Endothelial cell of umbilical vein (primary cell): ENCODE results near the gene ULK4. TPM values are rescaled to one million over a fixed set of nuclear protein-coding genes. Genes with fewer than 3 reads are reported as not detected.

Experiments used
- BruUV-seq: library from RNA; stranded (reverse); fragments of 400-500 nt; replicated peaks from 2 replicates; lab custom pipeline; 2021; lab: Mats Ljungman, UMichigan
- CTCF ChIA-PET: fragments of 300-600, 350-600 bp; sonication (Branson Sonifier 250); formaldehyde crosslinking; loops from one replicate; lab custom pipeline; 2021; ENCODE audit warnings: antibody characterized with exemption, inconsistent platforms; lab: Charles Lee
- POLR2A ChIA-PET: fragments of 300-600, 350-600 bp; sonication (Branson Sonifier 250); formaldehyde crosslinking; loops from one replicate; lab custom pipeline; 2021; ENCODE audit warnings: antibody characterized with exemption, inconsistent platforms; lab: Charles Lee
- DNase-seq: peaks from one replicate; pipeline ENCODE4 v3.0.0-alpha.2; 2011; ENCODE audit warnings: low read depth, low spot score
- FAIRE-seq: peaks from 2 replicates; lab custom pipeline; 2011; peaks lifted over from hg19 to GRCh38; lab: Jason Lieb, UNC
- H2AFZ ChIP-seq: 2 replicates; pipeline ENCODE4 v1.6.0; 2012; ENCODE audit warnings: low read depth, low read length, control low read depth, inconsistent platforms
- H3K27ac ChIP-seq: 2 replicates; pipeline ENCODE4 v1.5.1; 2011; ENCODE audit warnings: low read depth, mild to moderate bottlenecking, control low read depth, low read length, moderate library complexity; ENCODE audit not compliant: insufficient read depth
- H3K27me3 ChIP-seq, 2 experiments: 2 replicates each; pipeline versions ENCODE4 v1.6.0 to v1.6.1; 2011; ENCODE audit warnings: low read length in 2 of 2, mixed read lengths in 1 of 2; ENCODE audit not compliant: control insufficient read depth in 2 of 2, insufficient read depth in 2 of 2
- H3K36me3 ChIP-seq, 2 experiments: 2 replicates in 1 of 2; 3 replicates in 1 of 2; pipeline ENCODE4 v1.5.1; 2011; ENCODE audit warnings: low read length in 2 of 2, mild to moderate bottlenecking in 1 of 2, moderate library complexity in 1 of 2; ENCODE audit not compliant: control insufficient read depth in 2 of 2, insufficient read depth in 2 of 2; ENCODE audit errors: extremely low read depth in 1 of 2
- H3K4me1 ChIP-seq: 3 replicates; pipeline ENCODE4 v1.5.1; 2011; ENCODE audit warnings: mild to moderate bottlenecking, low read length; ENCODE audit not compliant: control insufficient read depth, insufficient read depth; ENCODE audit errors: extremely low read depth
- H3K4me2 ChIP-seq: 2 replicates; pipeline ENCODE4 v1.6.1; 2011; ENCODE audit warnings: low read length, control low read depth, mixed read lengths; ENCODE audit not compliant: insufficient read depth
- H3K4me3 ChIP-seq, 3 experiments: fragments of 200-600 bp in 1 of 3; sonication (generic), shearing (Covaris generic) in 1 of 3; replicated peaks in 1 of 3; 2 replicates each; pipeline ENCODE4 v1.5.1; 2011 to 2016; ENCODE audit warnings: control low read depth in 3 of 3, low read length in 3 of 3, mild to moderate bottlenecking in 2 of 3, inconsistent platforms in 1 of 3, low read depth in 1 of 3, moderate library complexity in 1 of 3; ENCODE audit not compliant: insufficient read depth in 1 of 3
- H3K79me2 ChIP-seq: 2 replicates; pipeline ENCODE4 v1.6.0; 2012; ENCODE audit warnings: low read length, inconsistent platforms; ENCODE audit not compliant: control insufficient read depth, insufficient read depth
- H3K9ac ChIP-seq: replicated peaks from 2 replicates; pipeline ENCODE3; 2011; ENCODE audit warnings: low read length, control low read depth; ENCODE audit not compliant: insufficient read depth; ENCODE audit errors: extremely low read depth
- H3K9me1 ChIP-seq: replicated peaks from 3 replicates; pipeline ENCODE4 v1.6.0; 2011; ENCODE audit warnings: mild to moderate bottlenecking, low read length; ENCODE audit not compliant: control insufficient read depth, insufficient read depth; ENCODE audit errors: extremely low read depth
- H3K9me3 ChIP-seq: replicated peaks from 2 replicates; pipeline ENCODE4 v1.5.1; 2012; ENCODE audit warnings: low read length, inconsistent platforms; ENCODE audit not compliant: control insufficient read depth, insufficient read depth
- H4K20me1 ChIP-seq: replicated peaks from 2 replicates; pipeline ENCODE3; 2011; ENCODE audit warnings: mild to moderate bottlenecking, low read length; ENCODE audit not compliant: control insufficient read depth, insufficient read depth; ENCODE audit errors: extremely low read depth
- EZH2 ChIP-seq: IDR thresholded peaks from 2 replicates; pipeline ENCODE4 v1.6.1; 2012; ENCODE audit warnings: borderline replicate concordance, low read depth, mild to moderate bottlenecking, moderate library complexity, low read length, inconsistent platforms; ENCODE audit not compliant: severe bottlenecking
- FOS ChIP-seq: IDR thresholded peaks from 2 replicates; pipeline ENCODE4 v1.6.1; 2011; ENCODE audit warnings: mild to moderate bottlenecking, low read length, moderate library complexity, borderline replicate concordance; ENCODE audit not compliant: insufficient read depth
- GATA2 ChIP-seq: IDR thresholded peaks from 2 replicates; pipeline ENCODE4 v1.7.0; 2011; ENCODE audit warnings: low read depth, mild to moderate bottlenecking, moderate library complexity, mixed read lengths, low read length; ENCODE audit not compliant: insufficient read length, insufficient read depth
- JUN ChIP-seq: IDR thresholded peaks from 2 replicates; pipeline ENCODE4 v1.6.1; 2011; ENCODE audit warnings: borderline replicate concordance, low read depth; ENCODE audit not compliant: insufficient read length, insufficient read depth
- MYC ChIP-seq: IDR thresholded peaks from one replicate; pipeline ENCODE4 v1.6.1; 2011; ENCODE audit warnings: mild to moderate bottlenecking, low read depth, low read length
- POLR2A ChIP-seq: IDR thresholded peaks from 2 replicates; pipeline ENCODE4 v1.6.1; 2012; ENCODE audit warnings: low read depth, mild to moderate bottlenecking, control low read depth, low read length
- POLR2AphosphoS5 ChIP-seq: IDR thresholded peaks from 2 replicates; pipeline ENCODE4 v1.6.1; 2012; ENCODE audit warnings: low read depth, mild to moderate bottlenecking, control low read depth, low read length, moderate library complexity; ENCODE audit not compliant: insufficient read depth
- dilution Hi-C: fragments of 300-500 bp; cut with MboI; formaldehyde crosslinking; loops from one replicate; pipeline ENCODE4 v1.15.0; 2019; ENCODE audit warnings: low sequenced_read_pairs; ENCODE audit not compliant: extremely low pct_ligation_motif_present
- intact Hi-C: fragments of 100-400 bp; cut with micrococcal nuclease; formaldehyde crosslinking; loops from one replicate; pipeline ENCODE4 v1.10.0; 2022
- polyA plus RNA-seq, 4 experiments: library from polyadenylated mRNA; depleted of rRNA in 3 of 4; stranded (reverse) in 3 of 4; unstranded in 1 of 4; fragments of >200 nt; gene quantifications; 2 replicates each; pipeline versions ENCODE4 v1.2.1 to v1.2.3, GENCODE V29; 2011 to 2012; ENCODE audit warnings: missing spikeins in 1 of 4
- total RNA-seq: library from RNA; stranded (reverse); gene quantifications from 2 replicates; pipeline ENCODE4 v1.2.3, GENCODE V29; 2021
- TF ChIP-seq, protein P1 (sequence below): IDR thresholded peaks from 2 replicates; pipeline ENCODE4 v1.6.1; 2011; ENCODE audit not compliant: insufficient read depth, insufficient read length
- TF ChIP-seq, protein P2 (sequence below), 2 donors: IDR thresholded peaks; 1 replicate in 1 of 2; 2 replicates in 1 of 2; pipeline ENCODE4 v1.5.1; 2011; ENCODE audit warnings: low read length in 2 of 2, mild to moderate bottlenecking in 2 of 2, moderate library complexity in 2 of 2, control low read depth in 1 of 2, inconsistent platforms in 1 of 2, low read depth in 1 of 2; ENCODE audit not compliant: insufficient read depth in 1 of 2; ENCODE audit errors: extremely low read depth in 1 of 2

ULK4 gene
- total and polyA plus RNA-seq, 2 donors (not counting 3 experiments of a cell fraction or from before 2014, with no cell fraction given): 3.3 to 16.0 TPM

DNA sequence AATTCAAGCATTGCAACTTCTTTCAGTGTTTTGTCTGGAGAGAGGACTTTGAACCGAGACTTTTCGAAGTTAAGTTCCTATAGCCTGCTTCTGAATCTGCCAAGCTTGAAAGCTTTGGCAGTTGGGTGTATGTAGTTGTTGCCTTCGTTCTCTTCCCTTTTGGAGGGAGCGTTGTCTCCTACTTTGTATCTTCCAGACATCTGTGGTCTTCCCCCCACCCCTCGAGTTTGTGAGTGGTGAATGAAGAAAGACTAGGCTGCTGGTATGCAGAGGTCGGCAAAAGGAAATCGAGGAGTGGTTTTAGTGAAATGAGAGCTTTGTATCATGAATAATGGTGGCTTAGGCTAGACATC lies 761.3 kb downstream of the ULK4 start:
- H3K9ac ChIP-seq: peak overlapping the region; percentile 83
- H3K4me1 ChIP-seq: peaks cover 28% of the 10 kb centered on the region
- ChIA-PET CTCF (interaction anchor here (1.2 kb wide), 1 partner anchor 13 kb away, joined by 3 read pairs; no protein-coding TSS in a partner anchor), POLR2A (interaction anchor here (0.6 to 2.7 kb wide), 4 partner anchors 13 to 859 kb away, joined by 4 to 12 read pairs (median 7); no protein-coding TSS in a partner anchor)
- no peaks in the 10 kb centered on the region for H3K9me1 ChIP-seq
- FAIRE-seq (no peak), DNase-seq (peak; percentile 57)
- dilution Hi-C loops: no loop called here
- H3K4me3 ChIP-seq: peak overlapping the region; percentile 22 to 90 (median 83)
- no peak for TF ChIP-seq FOS
- TF ChIP-seq, protein P1, sequence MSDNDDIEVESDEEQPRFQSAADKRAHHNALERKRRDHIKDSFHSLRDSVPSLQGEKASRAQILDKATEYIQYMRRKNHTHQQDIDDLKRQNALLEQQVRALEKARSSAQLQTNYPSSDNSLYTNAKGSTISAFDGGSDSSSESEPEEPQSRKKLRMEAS: no peak
- TF ChIP-seq JUN: no peak
- no peak for TF ChIP-seq EZH2
- no peak for TF ChIP-seq POLR2AphosphoS5
- no peak for TF ChIP-seq POLR2A
- TF ChIP-seq, protein P2, sequence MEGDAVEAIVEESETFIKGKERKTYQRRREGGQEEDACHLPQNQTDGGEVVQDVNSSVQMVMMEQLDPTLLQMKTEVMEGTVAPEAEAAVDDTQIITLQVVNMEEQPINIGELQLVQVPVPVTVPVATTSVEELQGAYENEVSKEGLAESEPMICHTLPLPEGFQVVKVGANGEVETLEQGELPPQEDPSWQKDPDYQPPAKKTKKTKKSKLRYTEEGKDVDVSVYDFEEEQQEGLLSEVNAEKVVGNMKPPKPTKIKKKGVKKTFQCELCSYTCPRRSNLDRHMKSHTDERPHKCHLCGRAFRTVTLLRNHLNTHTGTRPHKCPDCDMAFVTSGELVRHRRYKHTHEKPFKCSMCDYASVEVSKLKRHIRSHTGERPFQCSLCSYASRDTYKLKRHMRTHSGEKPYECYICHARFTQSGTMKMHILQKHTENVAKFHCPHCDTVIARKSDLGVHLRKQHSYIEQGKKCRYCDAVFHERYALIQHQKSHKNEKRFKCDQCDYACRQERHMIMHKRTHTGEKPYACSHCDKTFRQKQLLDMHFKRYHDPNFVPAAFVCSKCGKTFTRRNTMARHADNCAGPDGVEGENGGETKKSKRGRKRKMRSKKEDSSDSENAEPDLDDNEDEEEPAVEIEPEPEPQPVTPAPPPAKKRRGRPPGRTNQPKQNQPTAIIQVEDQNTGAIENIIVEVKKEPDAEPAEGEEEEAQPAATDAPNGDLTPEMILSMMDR (IDR thresholded peaks at IDR 0.05; ENCODE audit: extremely low read depth in 1 of 2, insufficient read depth in 1 of 2, low read depth in 1 of 2, low read length in 2 of 2): no peak
- TF ChIP-seq MYC: no peak
- no peak for TF ChIP-seq GATA2
- peaks cover 29% of the 10 kb centered on the region for H4K20me1 ChIP-seq
- H3K79me2 ChIP-seq: peaks cover 62% of the 10 kb centered on the region
- H3K4me2 ChIP-seq: peak overlapping the region; percentile 98
- TSS peak; percentile 43 for BruUV-seq
- intact Hi-C loops: loop anchor here (5.0 to 10.0 kb wide), 5 partner anchors 517 to 1272 kb away; partner anchors contain the start of gene ULK4
- H3K36me3 ChIP-seq: no peaks in the 10 kb centered on the region
- no peaks in the 10 kb centered on the region for H3K9me3 ChIP-seq
- H3K27me3 ChIP-seq: peaks cover 2% of the 10 kb centered on the region in 2 experiments
- no peak overlapping the region for H2AFZ ChIP-seq
- peak overlapping the region; percentile 50 for H3K27ac ChIP-seq
